Ascending aorta (tissue), 2 donors: ENCODE results near the gene OFD1. TPM values are rescaled to one million over a fixed set of nuclear protein-coding genes. Genes with fewer than 3 reads are reported as not detected.

ENCODE experiments used
- DNase-seq, 2 donors: peaks; one replicate each; pipeline ENCODE4 v3.0.0-alpha.2; 2019; ENCODE audit warnings: low spot score in 2 of 2
- H3K27ac ChIP-seq, 2 donors: fragments of 200-600 bp; sonication (generic); one replicate each; pipeline ENCODE4 v1.5.1; 2016 to 2017; ENCODE audit warnings: mild to moderate bottlenecking in 1 of 2
- H3K27me3 ChIP-seq: fragments of 200-600 bp; sonication (generic); one replicate; pipeline ENCODE4 v1.5.1; 2017
- H3K36me3 ChIP-seq, 2 donors: fragments of 200-600 bp; sonication (generic); one replicate each; pipeline ENCODE4 v1.5.1; 2016
- H3K4me1 ChIP-seq, 2 donors: fragments of 200-600 bp; sonication (generic); one replicate each; pipeline ENCODE4 v1.5.1; 2016 to 2017; ENCODE audit warnings: mild to moderate bottlenecking in 1 of 2
- H3K4me3 ChIP-seq, 2 donors: fragments of 200-600 bp; sonication (generic); one replicate each; pipeline ENCODE4 v1.5.1; 2016 to 2017; ENCODE audit warnings: mild to moderate bottlenecking in 1 of 2
- H3K9me3 ChIP-seq, 2 donors: fragments of 200-600 bp; sonication (generic); one replicate each; pipeline ENCODE4 v1.5.1; 2016
- intact Hi-C: fragments of 100-400 bp; cut with DNase I; formaldehyde crosslinking; loops from one replicate; pipeline ENCODE4 v1.15.1; 2023
- total RNA-seq: library from RNA; depleted of rRNA; stranded (reverse); fragments of >200 nt; gene quantifications from one replicate; pipeline ENCODE4 v1.1.0, GENCODE V29; 2016
- TF ChIP-seq, protein P1 (sequence below), 3 experiments: fragments of 200-600 bp in 2 of 3; fragments of 450-650 bp in 1 of 3; sonication (generic) in 2 of 3; IDR thresholded peaks; one replicate each; pipeline ENCODE4 v1.5.1; 2016 to 2019; ENCODE audit warnings: antibody characterized with exemption in 3 of 3, mild to moderate bottlenecking in 1 of 3, moderate library complexity in 1 of 3

OFD1 gene
- total RNA-seq, 1 donor from 2014 or later, result 8.4 TPM

DNA sequence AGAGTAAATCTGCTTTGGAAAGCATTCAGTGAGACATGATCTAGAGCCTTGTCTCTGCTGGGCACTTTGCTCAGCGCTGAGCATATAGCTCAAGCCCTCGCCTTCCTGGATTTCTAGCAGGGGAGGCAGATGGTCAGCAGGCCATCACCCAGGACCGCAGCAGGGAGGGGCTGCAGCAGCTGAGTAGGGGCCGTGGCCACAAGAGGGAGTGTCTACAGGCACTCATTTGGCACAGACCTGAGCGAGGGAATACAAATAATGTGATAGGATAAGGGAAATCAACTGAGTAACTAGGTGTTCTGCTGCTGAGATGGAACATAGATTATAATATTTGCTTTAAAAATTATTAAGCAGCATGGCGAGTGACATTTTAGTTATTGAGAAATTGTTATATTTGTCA lies 30.2 kb downstream of the OFD1 start:
- intact Hi-C loops, result loop anchor here (10.0 kb wide), 1 partner anchor 130 kb away; no protein-coding TSS in a partner anchor
- H3K4me3 ChIP-seq, result no peak overlapping the region
- TF ChIP-seq, protein P1, sequence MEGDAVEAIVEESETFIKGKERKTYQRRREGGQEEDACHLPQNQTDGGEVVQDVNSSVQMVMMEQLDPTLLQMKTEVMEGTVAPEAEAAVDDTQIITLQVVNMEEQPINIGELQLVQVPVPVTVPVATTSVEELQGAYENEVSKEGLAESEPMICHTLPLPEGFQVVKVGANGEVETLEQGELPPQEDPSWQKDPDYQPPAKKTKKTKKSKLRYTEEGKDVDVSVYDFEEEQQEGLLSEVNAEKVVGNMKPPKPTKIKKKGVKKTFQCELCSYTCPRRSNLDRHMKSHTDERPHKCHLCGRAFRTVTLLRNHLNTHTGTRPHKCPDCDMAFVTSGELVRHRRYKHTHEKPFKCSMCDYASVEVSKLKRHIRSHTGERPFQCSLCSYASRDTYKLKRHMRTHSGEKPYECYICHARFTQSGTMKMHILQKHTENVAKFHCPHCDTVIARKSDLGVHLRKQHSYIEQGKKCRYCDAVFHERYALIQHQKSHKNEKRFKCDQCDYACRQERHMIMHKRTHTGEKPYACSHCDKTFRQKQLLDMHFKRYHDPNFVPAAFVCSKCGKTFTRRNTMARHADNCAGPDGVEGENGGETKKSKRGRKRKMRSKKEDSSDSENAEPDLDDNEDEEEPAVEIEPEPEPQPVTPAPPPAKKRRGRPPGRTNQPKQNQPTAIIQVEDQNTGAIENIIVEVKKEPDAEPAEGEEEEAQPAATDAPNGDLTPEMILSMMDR (IDR thresholded peaks at IDR 0.05), result no peak
- no peaks in the 10 kb centered on the region for H3K9me3 ChIP-seq
- no peak for DNase-seq
- H3K36me3 ChIP-seq, result peaks cover 7 to 47% of the 10 kb centered on the region in 2 donors
- H3K4me1 ChIP-seq, result peaks cover 0 to 5% of the 10 kb centered on the region in 2 donors
- no peaks in the 10 kb centered on the region for H3K27me3 ChIP-seq
- H3K27ac ChIP-seq, result peak overlapping the region in 1 of 2 donors; percentile 22

DNA sequence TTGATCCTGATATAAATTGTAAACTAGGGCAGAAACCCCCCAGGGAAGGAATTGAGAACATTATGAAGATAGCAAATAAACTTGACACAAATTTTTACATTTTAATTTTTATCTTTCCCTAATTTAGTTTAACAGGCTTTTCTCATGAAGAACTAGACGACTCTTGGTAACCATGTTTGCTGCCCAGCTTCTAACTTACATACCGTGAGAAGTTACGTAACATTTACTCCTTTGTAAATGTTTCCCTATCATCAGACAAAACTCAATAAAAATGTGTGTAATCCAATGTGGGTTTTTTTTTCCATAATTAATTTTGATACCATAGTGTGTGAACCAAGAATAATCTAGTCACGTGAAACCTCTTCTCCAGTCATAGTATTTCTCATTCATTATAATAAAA lies 34.4 kb downstream of the OFD1 start:
- no peak overlapping the region for H3K4me3 ChIP-seq
- intact Hi-C loops, result loop anchor here (10.0 kb wide), 1 partner anchor 126 kb away; no protein-coding TSS in a partner anchor
- DNase-seq, result no peak
- H3K4me1 ChIP-seq, result no peaks in the 10 kb centered on the region
- TF ChIP-seq, protein P1 (IDR thresholded peaks at IDR 0.05), result no peak
- H3K36me3 ChIP-seq, result peaks cover 12 to 48% of the 10 kb centered on the region in 2 donors
- no peaks in the 10 kb centered on the region for H3K9me3 ChIP-seq
- no peak overlapping the region for H3K27ac ChIP-seq
- H3K27me3 ChIP-seq, result no peaks in the 10 kb centered on the region

DNA sequence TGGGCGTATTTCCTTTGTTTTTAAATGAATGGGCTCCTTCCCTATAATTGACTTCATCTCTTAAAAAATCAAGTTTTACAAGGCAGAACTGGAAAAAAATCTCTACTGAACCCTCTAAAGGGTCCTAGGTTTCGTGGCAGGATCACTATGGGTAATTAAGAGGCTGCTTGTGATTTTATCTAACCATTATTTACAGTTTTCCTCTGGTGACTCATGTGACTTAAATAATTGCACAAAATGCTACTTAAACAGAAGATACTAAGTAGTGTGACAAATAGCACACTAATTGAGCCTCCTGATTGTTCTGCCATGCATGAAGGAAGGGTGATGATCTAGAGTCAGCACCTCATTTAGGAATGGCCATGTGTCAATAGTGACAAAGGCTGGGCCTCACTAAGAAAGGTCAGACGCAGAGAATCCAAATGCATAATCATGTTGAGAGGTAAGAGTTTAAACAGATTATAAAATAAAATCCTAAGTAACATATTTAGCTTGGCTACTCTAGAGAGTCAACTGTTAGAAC lies 35.5 kb downstream of the OFD1 start:
- H3K36me3 ChIP-seq, result peaks cover 12 to 56% of the 10 kb centered on the region in 2 donors
- TF ChIP-seq, protein P1 (IDR thresholded peaks at IDR 0.05), result no peak

DNA sequence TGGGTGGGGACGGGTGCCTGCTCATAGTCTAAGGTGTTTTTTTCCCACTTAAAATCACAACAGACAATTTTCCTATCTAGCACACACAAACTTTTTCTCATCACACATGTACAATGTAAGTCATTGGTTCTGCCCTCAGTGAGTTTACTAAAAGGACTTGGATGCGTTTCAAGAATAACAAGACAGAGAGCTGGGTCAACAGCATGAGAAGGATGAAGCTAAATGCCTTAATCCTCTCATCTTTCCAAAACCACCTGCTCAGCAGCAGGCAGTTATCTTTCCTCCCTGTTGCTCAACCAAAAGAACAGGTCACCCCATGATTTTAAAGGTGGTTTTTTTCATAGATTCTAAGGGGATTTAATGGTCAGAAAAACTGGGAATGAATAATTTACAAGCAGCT lies 40.1 kb downstream of the OFD1 start:
- H3K9me3 ChIP-seq, result no peaks in the 10 kb centered on the region
- TF ChIP-seq, protein P1 (IDR thresholded peaks at IDR 0.05), result no peak
- no peak for DNase-seq
- H3K4me1 ChIP-seq, result no peaks in the 10 kb centered on the region
- no peak overlapping the region for H3K27ac ChIP-seq
- no peak overlapping the region for H3K4me3 ChIP-seq
- intact Hi-C loops, result no loop called here
- H3K27me3 ChIP-seq, result no peaks in the 10 kb centered on the region
- H3K36me3 ChIP-seq, result peaks cover 5 to 27% of the 10 kb centered on the region in 2 donors

More for the DNA sequence above, 35.5 kb downstream of the OFD1 start:
- H3K9me3 ChIP-seq, result no peaks in the 10 kb centered on the region
- H3K4me1 ChIP-seq, result no peaks in the 10 kb centered on the region
- no peak overlapping the region for H3K4me3 ChIP-seq
- no peak for DNase-seq
- H3K27me3 ChIP-seq, result no peaks in the 10 kb centered on the region
- intact Hi-C loops, result no loop called here
- H3K27ac ChIP-seq, result no peak overlapping the region

DNA sequence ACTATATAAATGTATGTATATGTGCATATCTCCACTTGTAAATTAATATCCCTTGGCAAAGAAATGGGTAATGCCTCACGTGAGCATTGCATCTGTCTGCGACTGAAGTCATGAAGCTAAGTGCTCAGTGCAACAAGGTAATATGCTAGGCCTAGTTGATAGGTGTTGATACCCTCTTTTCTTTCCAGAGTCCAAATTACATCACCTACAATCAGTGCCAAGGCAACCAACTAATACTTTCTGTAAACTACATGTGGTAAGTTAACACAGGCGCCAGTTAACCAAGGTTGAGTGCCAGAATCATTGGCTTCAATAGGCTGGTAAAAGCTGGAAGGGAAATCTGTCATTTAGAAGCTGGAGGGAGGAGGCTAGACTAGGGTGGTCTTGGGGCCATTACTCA lies 41.3 kb downstream of the OFD1 start:
- no peak overlapping the region for H3K27ac ChIP-seq
- H3K9me3 ChIP-seq, result no peaks in the 10 kb centered on the region
- H3K4me3 ChIP-seq, result no peak overlapping the region
- TF ChIP-seq, protein P1 (IDR thresholded peaks at IDR 0.05), result no peak
- no peaks in the 10 kb centered on the region for H3K27me3 ChIP-seq
- peaks cover 0 to 16% of the 10 kb centered on the region in 2 donors for H3K36me3 ChIP-seq
- intact Hi-C loops, result no loop called here
- H3K4me1 ChIP-seq, result no peaks in the 10 kb centered on the region
- DNase-seq, result no peak

DNA sequence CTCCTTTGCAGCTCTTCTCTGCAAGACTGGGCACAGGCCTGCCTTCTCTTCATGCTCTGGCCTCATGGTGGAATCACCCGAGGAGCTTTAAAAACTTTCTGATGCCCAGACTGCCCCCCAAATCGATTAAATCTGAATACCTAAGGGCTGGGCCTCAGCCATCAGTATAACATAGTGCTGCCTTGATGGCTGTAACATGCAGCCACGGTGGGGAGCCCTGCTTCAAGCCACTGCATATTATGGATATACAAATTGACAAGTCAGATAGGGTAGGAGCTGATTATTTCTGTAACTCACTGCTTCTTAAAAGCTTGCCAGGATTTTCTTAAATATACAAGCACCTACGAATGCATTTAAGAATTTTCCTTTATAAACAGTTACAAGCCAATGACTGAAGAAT lies 41.8 kb downstream of the OFD1 start:
- intact Hi-C loops, result no loop called here
- H3K27ac ChIP-seq, result no peak overlapping the region

More for the DNA sequence above, 41.8 kb downstream of the OFD1 start:
- Histone ChIP-seq H3K4me3 (no peak overlapping the region), H3K27me3 (no peaks in the 10 kb centered on the region), H3K9me3 (no peaks in the 10 kb centered on the region), H3K36me3 (peaks cover 0 to 16% of the 10 kb centered on the region in 2 donors), H3K4me1 (no peaks in the 10 kb centered on the region)
- DNase-seq, result no peak
- TF ChIP-seq, protein P1 (IDR thresholded peaks at IDR 0.05), result no peak
